Keratinocyte (primary cell): ENCODE data around the gene PCGF5. TPM values are rescaled to one million over a fixed set of nuclear protein-coding genes. Genes with fewer than 3 reads are reported as not detected.

Experiments used
- DNase-seq: peaks from one replicate; pipeline ENCODE4 v3.0.0-alpha.2; 2011; ENCODE audit warnings: low read depth, missing footprints, low spot score
- FAIRE-seq: peaks from 2 replicates; lab custom pipeline; 2011; peaks lifted over from hg19 to GRCh38; lab: Jason Lieb, UNC
- H2AFZ ChIP-seq: 2 replicates; pipeline ENCODE4 v1.6.0; 2012; ENCODE audit warnings: low read length, control low read depth, inconsistent platforms; ENCODE audit not compliant: control insufficient read depth
- H3K27ac ChIP-seq: 2 replicates; pipeline ENCODE4 v1.5.1; 2011; ENCODE audit warnings: low read length; ENCODE audit not compliant: control insufficient read depth, insufficient read depth
- H3K27me3 ChIP-seq: 3 replicates; pipeline ENCODE4 v1.6.0; 2011; ENCODE audit warnings: low read length; ENCODE audit not compliant: control insufficient read depth, insufficient read depth; ENCODE audit errors: extremely low read depth
- H3K36me3 ChIP-seq, 2 experiments: 2 replicates in 1 of 2; 3 replicates in 1 of 2; pipeline ENCODE4 v1.5.1; 2011; ENCODE audit warnings: low read length in 2 of 2, mild to moderate bottlenecking in 1 of 2; ENCODE audit not compliant: control insufficient read depth in 2 of 2, insufficient read depth in 2 of 2; ENCODE audit errors: extremely low read depth in 1 of 2
- H3K4me1 ChIP-seq: 3 replicates; pipeline ENCODE4 v1.5.1; 2011; ENCODE audit warnings: low read length; ENCODE audit not compliant: control insufficient read depth, insufficient read depth; ENCODE audit errors: extremely low read depth
- H3K4me2 ChIP-seq: 3 replicates; pipeline ENCODE4 v1.6.0; 2011; ENCODE audit warnings: low read depth, low read length; ENCODE audit not compliant: control insufficient read depth, insufficient read depth; ENCODE audit errors: extremely low read depth
- H3K4me3 ChIP-seq, 3 experiments: fragments of 200-600 bp in 1 of 3; sonication (generic) in 1 of 3; 2 replicates in 2 of 3; 3 replicates in 1 of 3; pipeline ENCODE4 v1.5.1; 2011 to 2016; ENCODE audit warnings: low read length in 3 of 3, mild to moderate bottlenecking in 3 of 3, control low read depth in 2 of 3, inconsistent platforms in 1 of 3, low read depth in 1 of 3, mixed read lengths in 1 of 3, mixed run types in 1 of 3, moderate library complexity in 1 of 3; ENCODE audit not compliant: control insufficient read depth in 2 of 3, insufficient read depth in 2 of 3; ENCODE audit errors: extremely low read depth in 1 of 3
- H3K79me2 ChIP-seq: 2 replicates; pipeline ENCODE4 v1.6.0; 2012; ENCODE audit warnings: low read length; ENCODE audit not compliant: control insufficient read depth, insufficient read depth
- H3K9ac ChIP-seq: 3 replicates; pipeline ENCODE4 v1.6.0; 2011; ENCODE audit warnings: low read length; ENCODE audit not compliant: control insufficient read depth, insufficient read depth; ENCODE audit errors: extremely low read depth
- H3K9me1 ChIP-seq: 3 replicates; pipeline ENCODE4 v1.6.0; 2011; ENCODE audit warnings: low read length; ENCODE audit not compliant: control insufficient read depth, insufficient read depth; ENCODE audit errors: extremely low read depth
- H3K9me3 ChIP-seq: 2 replicates; pipeline ENCODE4 v1.5.1; 2012; ENCODE audit warnings: low read depth, low read length; ENCODE audit not compliant: control insufficient read depth
- H4K20me1 ChIP-seq: 3 replicates; pipeline ENCODE4 v1.6.0; 2011; ENCODE audit warnings: low read length; ENCODE audit not compliant: control insufficient read depth, insufficient read depth; ENCODE audit errors: extremely low read depth
- CTCF ChIP-seq, 3 experiments: IDR thresholded peaks in 1 of 3; conservative IDR thresholded peaks in 1 of 3; optimal IDR thresholded peaks in 1 of 3; 2 replicates in 2 of 3; 3 replicates in 1 of 3; pipeline versions ENCODE3 to v1.5.1; 2011; ENCODE audit warnings: low read length in 3 of 3, mild to moderate bottlenecking in 3 of 3, moderate library complexity in 2 of 3, control low read depth in 1 of 3, inconsistent platforms in 1 of 3; ENCODE audit not compliant: insufficient read depth in 2 of 3; ENCODE audit errors: extremely low read depth in 1 of 3
- EZH2 ChIP-seq: IDR thresholded peaks from one replicate; pipeline ENCODE4 v1.6.1; 2012; ENCODE audit warnings: inconsistent platforms, mild to moderate bottlenecking, low read length, moderate library complexity
- dilution Hi-C: fragments of 300-500 bp; cut with MboI; formaldehyde crosslinking; loops from one replicate; pipeline ENCODE4 v1.7.0; 2020; ENCODE audit warnings: low sequenced_read_pairs; ENCODE audit not compliant: extremely low pct_ligation_motif_present
- polyA plus RNA-seq, 5 experiments: library from polyadenylated mRNA; depleted of rRNA in 3 of 5; stranded (reverse) in 3 of 5; stranded (forward) in 1 of 5; unstranded in 1 of 5; fragments of >200 nt; gene quantifications; 1 replicate in 1 of 5; 2 replicates in 3 of 5; 3 replicates in 1 of 5; pipeline versions ENCODE4 v1.2.1 to v1.2.3, GENCODE V29; 2011 to 2012; ENCODE audit warnings: missing spikeins in 2 of 5, low read depth in 1 of 5, low replicate concordance in 1 of 5

Gene PCGF5
- polyA plus RNA-seq, 1 donor (not counting 4 experiments of a cell fraction or from before 2014, with no cell fraction given): 13.9 TPM

GRCh38 chr10:91197127-91197526 is 23.3 kb upstream of the PCGF5 start:
- H3K4me3 ChIP-seq: no peak overlapping the region
- no peak overlapping the region for H3K27ac ChIP-seq
- no peaks in the 10 kb centered on the region for H3K9me3 ChIP-seq
- TF ChIP-seq CTCF (optimal IDR thresholded peaks at IDR 0.05 in 1 of 3, IDR thresholded peaks at IDR 0.05 in 1 of 3, conservative IDR thresholded peaks at IDR 0.05 in 1 of 3; ENCODE audit: extremely low read depth in 1 of 3, insufficient read depth in 2 of 3, low read length in 3 of 3) (no peak), EZH2 (no peak)
- no peaks in the 10 kb centered on the region for H3K4me1 ChIP-seq
- H4K20me1 ChIP-seq: no peaks in the 10 kb centered on the region
- no peaks in the 10 kb centered on the region for H3K27me3 ChIP-seq
- no peaks in the 10 kb centered on the region for H3K36me3 ChIP-seq
- H3K79me2 ChIP-seq: no peaks in the 10 kb centered on the region
- no peak for DNase-seq
- no peak overlapping the region for H3K9ac ChIP-seq
- FAIRE-seq: no peak
- no peak overlapping the region for H2AFZ ChIP-seq
- H3K9me1 ChIP-seq: no peaks in the 10 kb centered on the region
- dilution Hi-C loops: no loop called here
- no peak overlapping the region for H3K4me2 ChIP-seq

- Histone ChIP-seq H3K9ac (no peak overlapping the region), H3K9me3 (no peaks in the 10 kb centered on the region), H3K9me1 (no peaks in the 10 kb centered on the region), H4K20me1 (no peaks in the 10 kb centered on the region), H3K27me3 (no peaks in the 10 kb centered on the region), H3K4me1 (no peaks in the 10 kb centered on the region), H3K79me2 (no peaks in the 10 kb centered on the region), H3K36me3 (no peaks in the 10 kb centered on the region), H3K4me3 (no peak overlapping the region), H2AFZ (no peak overlapping the region), H3K4me2 (no peak overlapping the region), H3K27ac (no peak overlapping the region)
- FAIRE-seq: no peak
- no peak for DNase-seq
- TF ChIP-seq EZH2 (no peak), CTCF (optimal IDR thresholded peaks at IDR 0.05 in 1 of 3, IDR thresholded peaks at IDR 0.05 in 1 of 3, conservative IDR thresholded peaks at IDR 0.05 in 1 of 3; ENCODE audit: extremely low read depth in 1 of 3, insufficient read depth in 2 of 3, low read length in 3 of 3) (no peak)
- dilution Hi-C loops: no loop called here
Measured at GRCh38 chr10:91198781-91199180, 21.7 kb upstream of the PCGF5 start.
